GM12892 (cell line): Measurements from ENCODE around the gene CCNJ.

Source experiments
- POLR2A ChIP-seq: IDR thresholded peaks from 2 replicates; pipeline ENCODE4 v1.6.1; 2011; ENCODE audit warnings: low read depth, low read length, control low read depth
- TAF1 ChIP-seq: IDR thresholded peaks from 2 replicates; pipeline ENCODE4 v1.6.1; 2011; ENCODE audit warnings: low read depth, mild to moderate bottlenecking, control low read depth, low read length, borderline replicate concordance

GRCh38 chr10:96022739-96023138, 20.6 kb upstream of the CCNJ start:
- TF ChIP-seq POLR2A (no peak), TAF1 (no peak)
